ENCODE measurements around the gene CD226.
"Not testable (repeated sequence)": the region's sequence is repeated elsewhere in the genome, so short reads cannot be mapped to it uniquely, and the experiment has no call there.

The CD226 gene

DNA sequence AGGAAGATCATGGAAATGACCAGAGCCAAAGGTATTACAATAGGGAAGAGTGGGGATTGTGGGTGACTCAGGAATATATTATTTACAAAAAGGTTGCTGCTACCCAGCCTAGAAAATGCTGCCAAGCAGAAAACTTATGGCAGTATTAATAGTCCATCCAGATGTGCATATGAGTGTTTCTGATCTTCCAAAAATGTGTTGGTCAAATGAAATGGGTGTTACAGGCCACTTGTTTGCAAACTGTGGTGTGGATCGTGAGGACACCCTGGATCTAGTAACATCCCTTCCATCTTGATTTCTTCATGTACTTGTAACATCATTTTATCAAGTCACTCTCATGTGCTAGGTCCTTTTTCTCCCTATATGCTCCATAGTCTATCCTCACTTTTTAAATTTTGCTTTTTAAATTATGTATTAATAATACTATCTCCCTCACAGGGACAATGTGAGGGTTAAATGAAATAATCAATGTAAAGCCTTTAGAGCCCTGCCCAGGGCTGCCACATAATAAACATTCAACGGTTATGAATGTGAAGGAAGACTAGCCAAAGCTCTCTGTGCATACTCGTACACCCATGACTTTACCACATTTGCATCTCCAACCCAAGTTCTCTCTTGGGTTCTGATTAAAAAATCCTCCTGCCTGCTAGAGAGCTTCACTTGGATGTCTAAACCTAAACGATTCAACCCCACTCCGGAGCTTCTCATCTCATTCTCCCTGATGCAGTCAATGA, 18.5 kb downstream of the CD226 start:
- peaks cover 0 to 2% of the 10 kb centered on the region in 2 donors for H3K9me3 Mint-ChIP-seq
- no peak overlapping the region for H3K4me3 Mint-ChIP-seq
- DNase-seq (no peak), ATAC-seq (replicated peaks) (no peak)
- peaks cover 15% of the 10 kb centered on the region for H3K36me3 Mint-ChIP-seq (ENCODE audit: insufficient read depth)
- H3K4me1 Mint-ChIP-seq (ENCODE audit: low read depth in 2 of 2) = peaks cover 15 to 18% of the 10 kb centered on the region in 2 donors
- H3K27me3 Mint-ChIP-seq = no peaks in the 10 kb centered on the region
- no peak overlapping the region for H3K27ac Mint-ChIP-seq

DNA sequence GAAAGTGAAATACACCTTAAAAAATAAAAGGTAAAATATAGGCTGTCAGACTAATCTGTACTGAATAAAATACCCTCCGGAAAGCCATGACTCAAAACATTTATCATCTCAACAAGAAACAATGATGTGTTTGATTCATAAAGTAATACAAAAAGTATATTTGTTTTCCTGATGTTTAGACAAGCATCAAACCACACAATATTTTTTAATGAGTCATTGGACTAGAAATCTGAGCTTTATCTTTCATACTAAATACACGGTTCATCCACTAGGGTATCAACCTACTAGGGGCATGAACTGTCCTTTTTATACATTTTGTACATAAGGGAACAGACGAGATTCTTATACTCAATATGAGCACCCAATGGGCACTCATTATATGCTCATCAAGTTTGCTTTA, 31.3 kb downstream of the CD226 start:
- Mint-ChIP-seq H3K27ac (no peak overlapping the region), H3K27me3 (no peaks in the 10 kb centered on the region), H3K4me3 (no peak overlapping the region), H3K9me3 (no peaks in the 10 kb centered on the region), H3K4me1 (ENCODE audit: low read depth in 2 of 2) (peaks cover 25 to 34% of the 10 kb centered on the region in 2 donors), H3K36me3 (ENCODE audit: insufficient read depth) (peaks cover 3% of the 10 kb centered on the region)
- ATAC-seq (replicated peaks) (peak; percentile 21), DNase-seq (no peak)

DNA sequence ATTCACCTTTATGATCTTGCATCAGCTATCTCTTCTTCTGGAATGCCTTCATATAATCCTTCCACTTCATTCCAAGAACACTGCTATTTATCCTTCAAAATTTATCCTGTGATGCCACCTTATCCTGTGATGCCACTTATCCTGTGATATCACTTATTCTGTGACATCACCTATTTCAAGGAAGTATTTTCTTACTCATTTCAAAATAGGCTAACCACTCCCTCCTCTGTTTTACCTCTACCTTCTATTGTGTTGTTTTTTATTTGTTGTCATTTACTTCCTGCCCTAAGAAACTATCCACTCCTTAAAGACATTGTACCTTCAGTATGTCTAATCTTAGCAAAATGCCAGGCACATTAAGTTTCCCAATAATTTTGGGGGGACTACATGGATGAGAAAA, 38.8 kb downstream of the CD226 start:
- H3K9me3 Mint-ChIP-seq = no peaks in the 10 kb centered on the region
- no peaks in the 10 kb centered on the region for H3K27me3 Mint-ChIP-seq
- peaks cover 14 to 34% of the 10 kb centered on the region in 2 donors for H3K4me1 Mint-ChIP-seq (ENCODE audit: low read depth in 2 of 2)
- DNase-seq (no peak), ATAC-seq (replicated peaks) (no peak)
- no peak overlapping the region for H3K27ac Mint-ChIP-seq
- H3K4me3 Mint-ChIP-seq = no peak overlapping the region
- H3K36me3 Mint-ChIP-seq (ENCODE audit: insufficient read depth) = peaks cover 16% of the 10 kb centered on the region

DNA sequence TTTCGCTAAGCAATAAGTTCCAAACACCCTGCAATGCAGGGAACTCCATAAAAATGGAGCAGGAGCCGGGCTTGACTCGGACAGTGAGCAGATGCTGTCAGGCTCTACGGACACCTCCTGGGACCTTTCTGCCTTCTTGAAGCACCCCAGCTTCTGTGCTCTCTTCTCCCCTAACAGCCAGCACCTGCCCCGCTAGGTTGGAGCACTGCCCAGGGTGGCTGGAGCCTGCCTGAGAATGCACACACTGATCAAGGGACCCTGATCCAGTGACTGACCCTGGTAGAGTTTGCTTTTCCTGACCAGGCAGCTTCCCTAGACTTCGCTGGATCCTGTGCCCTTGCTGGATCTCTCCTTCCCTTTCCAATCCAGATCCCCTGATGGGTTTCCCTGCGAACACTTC, 40.9 kb downstream of the CD226 start:
- Mint-ChIP-seq H3K36me3 (ENCODE audit: insufficient read depth) (peaks cover 13% of the 10 kb centered on the region), H3K27ac (peak overlapping the region in 1 of 2 donors; percentile 62), H3K27me3 (no peaks in the 10 kb centered on the region), H3K4me3 (no peak overlapping the region), H3K4me1 (ENCODE audit: low read depth in 2 of 2) (peaks cover 22 to 31% of the 10 kb centered on the region in 2 donors), H3K9me3 (no peaks in the 10 kb centered on the region)
- DNase-seq = no peak
- no peak for ATAC-seq (replicated peaks)

DNA sequence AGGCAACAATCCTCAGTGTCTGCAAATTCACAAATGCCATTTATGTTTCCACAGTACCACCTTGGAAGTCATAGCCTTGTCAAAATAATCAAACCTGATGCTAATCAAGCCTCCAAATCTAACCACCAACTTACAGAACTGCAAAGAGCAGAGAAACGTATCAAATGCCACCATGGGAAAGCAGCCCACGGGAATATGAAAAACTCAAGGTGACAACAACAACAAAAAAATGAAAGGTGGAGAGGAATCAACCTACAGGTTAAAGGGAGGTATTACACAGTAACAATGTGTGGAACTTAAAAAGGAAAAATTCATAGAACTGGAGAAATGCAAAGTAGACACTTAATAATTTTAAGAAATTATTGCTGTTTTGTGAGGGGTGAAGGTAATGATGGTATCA, 46.7 kb downstream of the CD226 start:
- DNase-seq (no peak), ATAC-seq (replicated peaks) (no peak)
- Mint-ChIP-seq H3K36me3 (ENCODE audit: insufficient read depth) (peaks cover 34% of the 10 kb centered on the region), H3K4me3 (no peak overlapping the region), H3K9me3 (no peaks in the 10 kb centered on the region), H3K4me1 (ENCODE audit: low read depth in 2 of 2) (peaks cover 46 to 50% of the 10 kb centered on the region in 2 donors), H3K27me3 (no peaks in the 10 kb centered on the region), H3K27ac (no peak overlapping the region)

DNA sequence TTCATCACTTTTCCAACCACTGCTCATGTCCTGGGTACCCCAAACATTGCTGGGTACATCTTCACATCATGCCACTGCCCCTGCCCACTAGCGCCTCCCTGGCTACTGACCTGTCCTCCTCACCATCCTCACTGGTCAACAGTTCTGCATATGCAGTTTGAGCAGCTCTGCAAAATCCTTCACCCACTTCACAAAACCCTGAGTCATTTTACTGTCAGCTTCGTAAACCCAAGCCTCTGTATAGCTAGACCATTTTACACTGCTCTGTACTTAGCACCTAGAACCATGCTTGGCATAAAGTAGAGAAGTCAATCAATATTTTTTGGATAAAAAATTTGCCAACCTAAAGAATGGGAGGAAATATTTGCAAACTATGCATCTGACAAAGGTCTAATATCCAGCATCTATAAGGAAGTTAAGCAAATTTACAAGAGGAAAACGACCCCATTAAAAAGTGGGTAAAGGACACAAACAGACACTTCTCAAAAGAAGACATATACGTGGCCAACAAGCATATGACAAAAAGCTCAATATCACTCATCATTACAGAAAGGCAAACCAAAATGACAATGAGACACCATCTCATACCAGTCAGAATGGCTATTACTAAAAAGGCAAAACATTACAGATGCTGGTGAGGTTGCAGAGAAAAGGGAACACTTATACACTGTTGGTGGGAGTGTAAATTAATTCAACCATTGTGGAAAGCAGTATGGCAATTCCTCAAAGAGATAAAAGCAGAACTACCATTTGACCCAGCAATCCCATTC, 48.3 kb downstream of the CD226 start:
- H3K27me3 Mint-ChIP-seq; DNase-seq; H3K9me3 Mint-ChIP-seq; ATAC-seq (replicated peaks): not testable (repeated sequence)
- Mint-ChIP-seq H3K4me1 (ENCODE audit: low read depth in 2 of 2) (peaks cover 49 to 55% of the 10 kb centered on the region in 2 donors), H3K36me3 (ENCODE audit: insufficient read depth) (peaks cover 40% of the 10 kb centered on the region), H3K27ac (peak overlapping the region in 1 of 2 donors; percentile 71), H3K4me3 (peak overlapping the region; percentile 78 to 87)

DNA sequence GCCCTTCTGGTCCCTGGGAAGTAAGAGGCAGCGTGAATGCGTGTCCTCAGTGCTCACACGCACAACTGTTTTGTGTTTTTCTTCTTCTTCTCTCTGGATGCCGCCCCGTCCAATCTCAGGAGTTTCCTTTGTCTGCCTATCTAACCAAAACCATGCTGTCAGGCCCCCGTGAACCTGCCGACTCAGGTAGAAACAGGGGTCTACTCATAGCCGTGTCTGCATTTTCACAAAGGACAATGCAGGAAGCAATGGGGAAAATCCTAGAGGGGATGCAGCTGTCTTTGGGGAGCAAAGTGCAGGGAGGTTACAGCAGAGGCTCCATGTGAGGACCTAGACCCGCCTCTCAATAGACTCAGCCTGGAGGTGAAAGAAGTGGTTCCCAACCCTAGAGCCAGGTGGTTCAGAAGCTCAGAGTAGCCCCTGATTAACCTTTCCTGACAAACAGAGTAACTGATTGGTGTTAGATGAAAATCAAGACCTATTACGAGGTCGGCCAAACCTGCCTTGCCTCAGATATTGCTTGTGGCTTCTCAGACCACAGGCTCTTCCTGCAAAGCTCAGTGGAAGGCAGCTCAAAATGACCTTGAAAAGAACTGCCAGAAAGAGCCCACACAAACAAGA, 49.3 kb downstream of the CD226 start:
- Mint-ChIP-seq H3K4me3 (peak overlapping the region; percentile 78 to 87), H3K27me3 (no peaks in the 10 kb centered on the region), H3K9me3 (no peaks in the 10 kb centered on the region), H3K4me1 (ENCODE audit: low read depth in 2 of 2) (peaks cover 48 to 59% of the 10 kb centered on the region in 2 donors), H3K36me3 (ENCODE audit: insufficient read depth) (peaks cover 37% of the 10 kb centered on the region), H3K27ac (peak overlapping the region; percentile 95 to 97)
- DNase-seq = peak; percentile 13 to 16 (median 15)
- ATAC-seq (replicated peaks) = peak; percentile 21

DNA sequence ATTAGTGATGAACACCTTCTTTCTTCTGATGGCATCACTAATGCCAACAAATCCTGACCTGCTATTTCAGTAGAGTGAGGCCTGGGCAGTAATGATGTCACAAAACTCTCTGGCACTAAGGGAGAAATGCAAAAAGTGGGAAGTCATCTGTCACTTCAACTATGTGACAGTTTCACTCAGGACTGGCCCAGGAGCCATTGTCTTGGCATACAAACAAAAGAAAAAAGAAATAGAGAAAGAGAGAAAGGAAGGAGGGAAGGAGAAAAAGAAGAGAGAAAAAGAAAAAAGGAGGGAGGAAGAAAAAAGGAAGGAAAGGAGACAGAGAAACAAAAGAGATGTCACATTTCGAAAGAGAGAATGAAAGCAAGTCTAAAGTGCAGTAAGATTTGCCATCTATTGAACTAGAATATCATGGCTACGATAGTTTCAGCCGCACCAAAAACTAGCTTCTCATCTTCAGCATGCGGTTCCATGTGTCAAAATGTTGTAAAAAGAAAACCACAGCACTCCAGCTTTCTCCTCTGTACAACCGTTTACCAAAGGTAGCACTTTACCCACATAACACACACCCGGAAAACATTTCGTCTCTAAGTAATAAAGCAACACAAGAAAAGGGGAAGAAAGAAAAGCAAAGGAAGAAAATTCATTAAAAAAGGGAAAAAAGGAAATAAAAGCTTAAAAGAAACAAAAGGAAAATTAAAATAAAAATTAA, 50.1 kb downstream of the CD226 start:
- Mint-ChIP-seq H3K36me3 (ENCODE audit: insufficient read depth) (peaks cover 43% of the 10 kb centered on the region), H3K4me3 (peak overlapping the region; percentile 78 to 87), H3K27me3 (no peaks in the 10 kb centered on the region), H3K27ac (peak overlapping the region; percentile 95 to 97), H3K4me1 (ENCODE audit: low read depth in 2 of 2) (peaks cover 51 to 64% of the 10 kb centered on the region in 2 donors), H3K9me3 (no peaks in the 10 kb centered on the region)
- ATAC-seq (replicated peaks) = peak; percentile 55
- peak; percentile 28 to 37 (median 33) for DNase-seq

DNA sequence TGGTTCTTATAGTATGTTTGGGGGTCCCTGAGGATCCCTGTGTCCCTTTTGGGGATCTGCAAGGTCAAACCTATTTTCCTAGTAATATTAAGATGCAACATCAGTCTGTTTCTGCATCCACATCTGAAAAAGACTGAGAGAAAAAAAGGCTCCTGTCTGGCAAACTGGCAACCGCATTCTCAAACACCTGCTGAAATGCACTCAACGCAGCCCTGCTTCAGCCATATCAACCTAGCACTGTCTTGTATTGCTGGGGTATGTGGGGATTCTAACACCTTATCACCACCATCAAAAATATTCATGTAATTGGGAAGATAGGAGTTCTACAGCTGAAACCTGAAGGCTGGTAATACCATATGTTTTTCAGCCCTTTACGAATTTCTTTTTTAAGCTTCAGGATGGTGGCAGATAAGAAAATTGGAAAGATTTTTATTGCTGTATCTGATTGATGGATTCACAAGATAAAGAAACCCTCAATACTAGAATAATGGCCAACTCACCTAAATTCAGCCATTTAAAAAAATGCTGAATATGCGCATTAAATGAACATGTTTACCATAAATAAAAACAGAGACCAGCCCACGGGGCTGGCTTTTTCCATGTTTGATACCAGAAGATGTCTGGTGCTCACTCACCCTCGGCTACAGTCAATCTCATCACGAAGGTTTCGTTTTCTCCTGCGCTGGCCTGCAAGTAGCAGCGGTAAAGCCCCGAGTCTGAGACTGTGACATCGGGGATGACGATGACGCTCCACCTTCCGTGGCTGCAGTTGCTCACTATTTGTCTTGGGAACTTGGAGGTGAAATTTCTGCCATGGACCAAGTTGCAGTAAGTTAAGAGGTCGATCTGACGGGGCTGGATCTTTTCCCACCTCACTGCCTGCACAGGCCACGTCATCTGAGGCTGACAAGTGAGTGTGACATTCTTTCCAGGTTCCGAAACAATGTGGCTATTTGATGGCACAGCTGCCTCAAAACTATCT, 52.3 kb downstream of the CD226 start:
- Mint-ChIP-seq H3K4me1 (ENCODE audit: low read depth in 2 of 2) (peaks cover 58 to 62% of the 10 kb centered on the region in 2 donors), H3K27me3 (peaks cover 0 to 5% of the 10 kb centered on the region in 2 donors), H3K4me3 (peak overlapping the region; percentile 78 to 87), H3K27ac (peak overlapping the region; percentile 95 to 97), H3K9me3 (peaks cover 0 to 5% of the 10 kb centered on the region in 2 donors), H3K36me3 (ENCODE audit: insufficient read depth) (peaks cover 45% of the 10 kb centered on the region)
- peak; percentile 58 for ATAC-seq (replicated peaks)
- peak; percentile 54 to 55 (median 55) for DNase-seq

DNA sequence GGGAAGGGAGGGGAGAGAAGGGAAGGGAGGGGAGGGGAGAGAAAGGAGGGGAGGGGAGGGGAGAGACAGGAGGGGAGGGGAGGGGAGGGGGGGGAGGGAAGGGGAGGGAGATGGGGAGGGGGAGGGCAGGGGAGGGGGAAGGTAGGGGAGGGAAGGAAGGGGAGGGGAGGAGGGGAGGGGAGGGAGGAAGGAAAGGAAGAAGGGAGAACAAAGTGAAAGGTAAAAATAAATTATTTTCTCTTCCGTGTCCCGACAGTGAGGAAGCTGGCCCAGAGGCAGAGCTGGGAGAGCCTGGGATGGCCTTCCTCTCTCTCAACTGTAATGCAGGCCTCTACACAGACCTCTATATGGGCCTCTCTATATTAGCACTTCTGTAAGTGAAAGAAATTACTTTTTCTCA, 53.2 kb downstream of the CD226 start:
- Mint-ChIP-seq H3K36me3 (ENCODE audit: insufficient read depth) (peaks cover 43% of the 10 kb centered on the region), H3K9me3 (peaks cover 0 to 5% of the 10 kb centered on the region in 2 donors), H3K27ac (peak overlapping the region; percentile 95 to 97), H3K4me3 (peak overlapping the region; percentile 26 to 87), H3K27me3 (peaks cover 0 to 5% of the 10 kb centered on the region in 2 donors), H3K4me1 (ENCODE audit: low read depth in 2 of 2) (peaks cover 61 to 71% of the 10 kb centered on the region in 2 donors)
- DNase-seq = no peak
- no peak for ATAC-seq (replicated peaks)

DNA sequence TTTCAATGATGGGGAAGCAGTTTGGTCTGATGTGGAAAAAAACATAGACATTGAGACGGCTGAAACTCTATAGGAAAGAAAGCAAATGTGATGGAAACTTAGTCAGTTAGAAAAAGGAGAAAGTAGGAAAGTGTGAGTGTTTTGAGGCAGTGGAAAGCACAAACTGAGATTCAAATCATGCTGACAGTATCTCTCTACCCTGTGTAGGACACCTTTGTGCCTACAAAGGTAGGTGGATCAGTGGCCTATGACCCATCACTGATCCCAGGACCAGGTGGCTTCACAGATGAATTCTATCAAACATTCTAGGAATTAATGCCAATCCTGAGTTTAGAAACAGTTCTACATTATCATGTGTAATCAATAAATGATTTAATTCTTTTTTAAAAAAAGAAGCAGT, 57.1 kb downstream of the CD226 start:
- ATAC-seq (replicated peaks) (no peak), DNase-seq (no peak)
- Mint-ChIP-seq H3K27ac (no peak overlapping the region), H3K9me3 (peaks cover 0 to 5% of the 10 kb centered on the region in 2 donors), H3K36me3 (ENCODE audit: insufficient read depth) (peaks cover 23% of the 10 kb centered on the region), H3K4me1 (ENCODE audit: low read depth in 2 of 2) (peaks cover 47 to 56% of the 10 kb centered on the region in 2 donors), H3K4me3 (peak overlapping the region in 1 of 2 donors; percentile 25), H3K27me3 (peaks cover 0 to 9% of the 10 kb centered on the region in 2 donors)

DNA sequence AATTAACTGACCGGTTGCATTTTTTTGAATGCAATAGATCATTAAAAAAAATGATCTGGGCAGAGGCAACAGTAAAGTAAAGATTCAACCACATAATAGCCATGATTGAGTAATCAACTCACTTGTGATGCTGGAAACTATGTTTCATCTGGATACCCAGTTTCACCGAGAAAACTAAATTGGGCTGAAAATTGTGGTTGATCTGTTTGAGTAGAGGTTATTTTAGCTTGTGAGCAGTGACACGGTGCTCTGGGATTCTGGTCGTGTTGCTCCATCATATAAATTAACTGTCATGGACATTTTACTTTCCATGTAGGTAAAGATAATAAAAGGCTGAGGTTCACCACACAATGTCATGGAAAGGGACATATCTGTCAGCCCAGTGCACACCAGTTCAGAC, 58.7 kb downstream of the CD226 start:
- ATAC-seq (replicated peaks) = no peak

More for the DNA sequence above, 58.7 kb downstream of the CD226 start:
- H3K9me3 Mint-ChIP-seq = peaks cover 0 to 5% of the 10 kb centered on the region in 2 donors
- H3K36me3 Mint-ChIP-seq (ENCODE audit: insufficient read depth) = peaks cover 26% of the 10 kb centered on the region
- H3K27me3 Mint-ChIP-seq = peaks cover 0 to 9% of the 10 kb centered on the region in 2 donors
- H3K4me1 Mint-ChIP-seq (ENCODE audit: low read depth in 2 of 2) = peaks cover 54 to 60% of the 10 kb centered on the region in 2 donors
- peak overlapping the region in 1 of 2 donors; percentile 37 for H3K4me3 Mint-ChIP-seq
- peak overlapping the region in 1 of 2 donors; percentile 41 for H3K27ac Mint-ChIP-seq
- DNase-seq = no peak
